NCI-H2227 (cell line): ENCODE results near the gene NUBPL.
"Not testable (repeated sequence)": the region's sequence is repeated elsewhere in the genome, so short reads cannot be mapped to it uniquely, and the experiment has no call there.

Experiments used
- DNase-seq: peaks from one replicate; lab custom pipeline; 2025; ENCODE audit not compliant: unreplicated experiment; lab: John Stamatoyannopoulos, UW

Gene NUBPL

DNA sequence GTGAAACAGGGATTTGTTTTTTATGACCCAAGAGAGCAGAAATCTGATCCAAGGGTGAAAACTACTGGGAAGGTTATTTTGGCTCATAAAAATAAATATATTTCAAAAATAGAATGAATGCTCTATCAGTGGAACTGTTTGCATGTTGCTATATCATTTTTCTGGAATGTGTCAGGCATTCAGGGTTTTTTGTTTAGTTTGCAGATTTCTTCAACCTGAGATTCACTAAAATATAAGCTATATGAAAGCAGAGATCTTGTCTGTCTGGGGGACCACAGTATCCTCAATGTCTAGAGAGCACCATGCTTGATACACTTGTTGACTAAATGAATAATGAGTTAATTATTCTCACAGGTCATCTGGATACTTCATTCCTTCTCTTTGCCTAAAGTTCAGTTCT is 165.1 kb downstream of the NUBPL start:
- DNase-seq = no peak

DNA sequence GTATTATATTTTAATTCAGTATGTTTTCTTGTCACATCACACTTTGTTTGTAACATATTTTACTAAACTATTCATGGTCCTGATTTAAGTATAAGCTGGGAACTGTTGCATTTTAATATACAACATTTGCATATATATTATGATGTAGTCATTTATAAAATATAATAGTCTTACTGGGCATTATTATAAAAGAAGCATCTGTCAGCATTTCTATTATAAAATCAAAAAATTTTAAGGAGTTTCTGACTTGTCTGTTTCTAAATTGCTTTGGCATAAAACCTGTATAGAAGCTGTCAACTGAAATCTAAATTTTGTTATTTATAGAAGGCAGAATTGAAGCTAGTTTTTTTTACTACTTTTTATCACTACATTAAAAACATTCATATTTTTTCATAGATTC is 166.6 kb downstream of the NUBPL start:
- DNase-seq = no peak

DNA sequence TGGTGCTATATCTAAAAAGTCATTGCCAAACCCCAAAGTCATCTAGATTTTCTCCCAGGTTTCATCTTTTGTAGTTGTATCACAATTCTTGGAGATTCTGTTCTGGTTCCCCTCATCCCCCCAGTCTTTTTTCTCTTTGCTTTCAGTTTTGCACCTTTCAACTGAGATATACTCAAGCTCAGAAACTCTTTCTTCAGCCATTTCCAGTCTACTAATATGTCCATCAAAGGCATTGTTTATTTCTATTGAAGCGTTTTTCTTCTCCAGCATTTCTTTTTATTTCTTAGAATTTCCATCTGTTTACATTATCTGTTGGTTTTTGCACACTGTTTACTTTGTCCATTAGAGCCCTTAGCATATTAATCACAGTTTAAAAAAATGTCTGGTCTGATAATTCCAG is 179.5 kb downstream of the NUBPL start:
- DNase-seq = no peak

DNA sequence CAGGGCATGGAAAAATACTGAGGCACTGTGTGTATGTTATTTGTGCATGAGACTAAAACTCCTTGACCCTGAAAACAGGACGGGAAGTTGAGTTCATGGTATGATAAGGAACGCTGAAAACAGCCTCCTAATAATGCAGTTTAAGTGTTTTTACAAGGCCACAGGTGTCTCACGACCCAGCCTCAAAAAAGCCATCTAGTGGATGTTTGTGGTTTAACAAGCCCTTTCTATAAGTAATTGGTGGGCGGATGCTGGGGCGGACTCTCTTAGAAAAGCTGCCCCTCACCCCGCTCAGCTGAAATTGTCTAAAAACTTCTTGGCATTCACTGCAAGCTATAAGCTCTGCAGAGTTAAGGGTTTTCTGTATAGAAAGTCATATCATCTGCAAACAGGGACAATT is 184.5 kb downstream of the NUBPL start:
- DNase-seq = no peak

DNA sequence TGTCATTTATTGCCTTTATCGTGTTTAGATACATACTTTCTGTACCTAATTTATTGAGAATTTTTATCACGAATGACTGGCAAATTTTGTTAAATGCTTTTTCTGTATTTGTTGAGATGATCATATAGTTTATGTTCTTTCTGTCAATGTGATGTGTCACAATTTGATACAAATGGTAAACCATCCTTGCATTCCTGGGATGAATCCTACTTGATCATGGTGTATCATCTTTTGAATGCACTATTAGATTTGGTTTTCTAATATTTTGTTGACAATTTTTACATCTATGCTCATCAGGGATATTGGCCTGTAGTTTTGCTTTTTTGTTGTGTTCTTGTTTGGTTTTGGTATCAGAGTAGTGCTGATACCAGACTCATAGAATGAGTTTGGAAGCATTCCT is 185.1 kb downstream of the NUBPL start:
- no peak for DNase-seq

DNA sequence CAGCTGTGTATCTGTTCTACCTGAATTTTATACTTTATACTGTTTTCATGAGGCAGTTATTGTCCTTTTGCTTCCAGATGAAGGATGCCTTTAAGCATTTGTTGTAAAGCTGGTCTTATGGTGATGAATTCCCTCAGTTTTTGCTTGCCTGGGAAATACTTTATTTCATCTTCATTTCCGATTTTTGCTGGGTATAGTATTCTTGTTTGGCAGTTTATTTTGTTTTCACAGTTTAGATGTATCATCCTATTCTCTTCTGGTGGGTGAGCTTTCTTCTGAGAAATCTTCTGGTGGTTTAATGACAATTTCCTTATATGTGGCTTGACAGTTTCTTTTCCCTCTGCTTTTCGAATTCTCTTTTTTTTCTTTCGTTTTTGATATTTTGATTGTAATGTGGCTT is 188.1 kb downstream of the NUBPL start:
- DNase-seq = no peak

DNA sequence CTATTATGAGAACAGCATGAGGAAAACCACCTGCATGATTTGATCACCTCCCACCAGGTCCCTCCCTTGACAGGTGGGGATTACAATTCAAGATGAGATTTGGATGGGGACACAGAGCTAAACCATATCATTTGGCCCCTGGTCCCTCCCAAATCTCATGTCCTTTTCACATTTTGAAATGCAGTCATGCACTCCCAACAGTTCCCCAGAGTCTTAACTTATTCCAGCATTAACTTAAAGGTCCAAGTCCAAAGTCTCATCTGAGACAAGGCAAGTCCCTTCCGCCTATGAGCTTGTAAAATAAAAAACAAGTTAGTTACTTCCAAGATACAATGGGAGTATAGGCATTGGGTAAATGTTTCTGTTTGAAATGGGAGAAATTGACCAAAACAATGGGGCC is 189.8 kb downstream of the NUBPL start:
- DNase-seq = not testable (repeated sequence)

DNA sequence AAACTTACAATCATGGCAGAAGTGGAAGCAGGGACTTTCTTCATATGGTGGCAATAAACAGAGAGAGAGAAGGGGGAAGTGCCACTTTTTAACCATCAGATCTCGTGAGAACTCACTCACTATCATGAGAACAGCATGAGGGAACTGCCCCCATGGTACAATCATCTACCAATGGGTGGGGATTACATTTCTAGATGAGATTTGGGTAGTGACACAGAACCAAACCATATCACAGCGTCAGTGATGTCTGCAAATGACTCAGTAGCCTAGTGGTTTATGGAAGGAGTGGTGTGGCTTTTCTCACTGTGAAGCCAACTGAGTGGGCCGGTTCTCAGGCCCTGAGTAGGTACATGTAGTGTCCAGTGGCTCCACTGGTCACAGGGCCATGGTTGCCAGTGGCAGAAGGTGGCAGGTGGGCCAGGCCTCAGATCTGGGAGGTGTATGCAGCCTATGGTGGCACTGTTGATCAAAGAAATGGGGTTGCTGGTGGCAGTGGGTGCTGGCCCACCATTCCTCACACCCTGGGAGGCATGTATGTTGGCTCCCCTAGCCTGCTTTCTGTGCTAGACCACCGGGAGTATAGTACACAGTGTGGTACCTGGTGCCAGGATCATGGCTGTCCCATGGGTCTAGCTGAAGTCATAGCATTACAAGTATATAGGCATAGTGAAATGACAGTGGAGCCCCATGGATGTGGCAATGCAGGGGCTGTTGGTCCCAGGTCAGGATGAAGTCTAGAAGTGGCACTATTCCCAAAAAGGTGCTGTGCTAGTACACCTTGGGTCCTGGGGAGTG is 191.9 kb downstream of the NUBPL start:
- no peak for DNase-seq

DNA sequence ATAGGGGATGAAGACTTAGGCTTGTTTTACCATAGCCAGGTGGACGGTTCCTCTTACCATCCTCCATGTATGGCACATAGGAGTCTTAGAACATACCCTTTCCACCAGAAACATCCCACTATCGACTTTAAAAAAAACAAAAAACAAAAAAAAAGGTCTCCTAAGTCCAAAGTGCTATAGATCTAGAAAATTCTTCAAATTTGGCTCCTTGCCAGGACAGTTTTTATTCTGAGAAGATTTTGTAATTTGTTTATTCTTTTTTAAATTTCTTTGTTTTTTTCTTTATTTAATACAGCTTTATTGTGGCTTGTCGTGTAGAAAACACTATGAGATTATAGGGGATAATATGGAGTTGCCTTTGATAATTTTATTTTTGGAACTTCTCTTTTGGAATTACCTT is 197.7 kb downstream of the NUBPL start:
- DNase-seq = no peak

DNA sequence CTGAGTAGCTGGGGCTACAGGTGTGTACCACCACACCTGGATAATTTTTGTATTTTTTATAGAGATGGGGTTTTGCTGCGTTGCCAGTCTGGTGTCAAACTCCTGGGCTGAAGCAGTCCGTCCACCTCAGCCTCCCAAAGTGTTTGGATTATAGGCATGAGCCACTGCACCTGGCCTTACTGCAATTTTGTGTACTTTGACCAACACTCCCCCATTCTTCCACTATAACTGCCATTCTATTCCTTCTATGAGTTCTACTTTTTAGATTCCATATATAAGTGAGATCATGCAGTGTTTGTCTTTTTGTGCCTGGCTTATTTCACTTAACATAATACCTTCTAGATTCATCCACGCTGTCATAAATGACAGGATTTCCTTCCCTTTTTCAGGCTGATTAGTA is 199.1 kb downstream of the NUBPL start:
- no peak for DNase-seq

DNA sequence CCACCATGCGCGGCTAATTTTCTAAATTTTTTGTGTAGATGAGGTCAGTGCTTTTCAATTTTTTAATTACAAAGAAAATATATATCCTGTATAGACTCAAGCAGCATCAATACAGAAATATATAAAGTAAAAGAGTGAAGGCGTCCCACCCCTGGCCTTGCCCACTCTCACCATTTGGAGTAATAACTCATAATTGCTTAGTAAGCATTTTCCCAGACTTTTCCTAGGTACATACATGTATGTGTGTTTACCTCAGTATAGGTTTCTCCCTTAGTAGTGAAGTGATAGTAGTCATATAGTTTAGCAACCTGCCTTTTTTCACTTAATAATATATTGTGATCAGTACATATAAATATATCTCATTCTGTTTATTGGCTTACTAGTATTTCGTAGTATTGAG is 200.1 kb downstream of the NUBPL start:
- DNase-seq = no peak

DNA sequence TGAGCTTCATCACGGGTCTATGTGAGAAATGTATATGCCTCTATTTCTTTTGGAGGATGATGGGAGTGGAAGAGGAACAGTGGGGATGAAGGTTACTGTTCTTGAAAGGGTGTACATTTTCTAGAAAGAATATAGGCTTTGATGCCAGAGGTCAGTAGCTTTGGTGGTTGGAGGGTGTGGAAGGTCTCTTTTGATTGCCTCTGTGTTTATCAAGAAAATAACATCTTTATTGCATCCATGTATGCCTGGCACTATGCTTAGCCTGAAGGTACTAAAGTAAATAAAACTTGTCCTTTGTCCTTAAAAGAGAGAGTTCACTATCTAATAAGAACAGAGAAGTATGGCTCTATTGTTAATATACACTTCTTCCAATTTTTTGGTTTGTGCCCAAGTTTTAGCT is 201.8 kb downstream of the NUBPL start:
- DNase-seq = no peak

DNA sequence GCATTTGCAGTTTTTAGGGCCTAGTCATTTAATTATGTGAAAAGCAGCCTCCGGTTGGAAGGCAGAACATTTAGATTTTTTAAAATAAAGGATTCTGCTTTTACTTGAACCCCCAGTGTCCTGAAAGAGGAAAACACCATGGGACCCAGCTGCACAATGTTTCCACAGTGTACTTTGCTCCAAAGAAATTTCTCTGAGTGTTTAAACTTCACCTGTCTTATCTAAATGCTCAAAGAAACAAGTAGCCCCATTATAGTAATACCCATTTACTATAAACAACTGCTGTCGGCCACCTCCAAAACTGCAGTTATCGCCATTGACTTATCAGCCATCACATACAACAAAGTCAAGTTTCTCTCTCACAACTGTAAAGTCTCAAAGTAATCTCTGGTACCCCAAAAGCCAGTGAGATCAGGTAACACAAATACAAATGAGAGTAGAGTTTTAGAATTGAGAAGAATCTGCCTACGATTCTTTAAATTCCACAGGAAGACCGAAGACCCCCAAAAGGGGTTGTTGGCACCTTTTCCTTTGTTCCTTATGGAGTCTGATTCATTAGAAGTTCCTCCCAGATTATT is 205.2 kb downstream of the NUBPL start:
- no peak for DNase-seq

DNA sequence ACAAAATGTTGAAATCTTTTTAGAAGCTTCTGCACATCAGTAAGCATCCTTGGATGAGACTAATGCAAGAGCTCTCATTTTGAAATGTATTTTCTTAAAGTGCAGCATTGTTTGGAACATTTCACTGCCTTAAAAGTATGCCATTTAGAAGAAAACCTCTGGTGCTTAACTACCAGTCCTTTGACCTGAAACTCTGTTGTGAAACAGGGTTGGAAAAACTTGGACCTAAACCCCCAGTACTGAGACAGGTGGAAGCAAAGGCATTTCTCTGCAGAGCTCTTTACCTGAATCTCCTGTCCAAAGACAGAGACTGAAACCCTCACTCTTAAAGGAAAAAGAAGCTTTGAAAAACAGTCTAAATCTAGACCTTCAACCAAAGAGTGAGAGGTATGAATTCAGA is 207.2 kb downstream of the NUBPL start:
- no peak for DNase-seq

DNA sequence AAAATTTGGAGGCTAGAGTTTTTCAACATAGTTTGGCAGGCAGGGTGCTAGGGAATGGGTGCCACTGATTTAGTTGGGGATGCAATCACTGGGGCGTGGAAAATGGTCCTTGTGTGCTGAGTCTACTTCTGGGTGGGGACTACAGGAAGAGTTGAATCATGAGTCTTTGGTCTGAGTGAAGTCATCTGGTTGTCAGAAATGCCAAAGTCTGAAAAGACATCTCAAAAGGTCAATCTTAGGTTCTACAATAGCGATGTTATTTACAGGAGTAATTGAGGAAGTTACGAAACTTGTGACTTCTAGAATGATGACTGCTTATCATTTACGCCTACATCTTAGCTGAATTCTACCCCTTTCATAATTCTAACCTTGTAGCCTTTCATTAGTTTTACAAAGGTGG is 209.1 kb downstream of the NUBPL start:
- no peak for DNase-seq

DNA sequence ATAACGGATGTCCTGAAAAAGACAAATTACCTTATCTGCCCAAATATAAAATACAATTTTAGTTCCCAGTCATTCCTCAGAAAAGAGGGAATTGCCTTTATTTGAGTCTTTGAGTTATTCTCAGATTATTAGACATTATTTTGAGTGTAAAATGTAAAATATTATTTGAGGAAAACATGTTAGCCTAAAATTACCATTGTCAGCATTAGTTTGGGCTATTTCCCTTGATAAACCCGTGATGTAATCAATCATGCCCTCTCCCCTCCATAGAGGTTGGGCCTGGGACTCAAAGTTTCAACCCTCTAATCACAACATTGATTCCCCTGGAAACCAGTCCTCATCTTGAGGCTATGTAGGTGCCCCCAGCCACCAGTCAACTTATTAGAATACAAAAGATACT is 213.4 kb downstream of the NUBPL start:
- no peak for DNase-seq

DNA sequence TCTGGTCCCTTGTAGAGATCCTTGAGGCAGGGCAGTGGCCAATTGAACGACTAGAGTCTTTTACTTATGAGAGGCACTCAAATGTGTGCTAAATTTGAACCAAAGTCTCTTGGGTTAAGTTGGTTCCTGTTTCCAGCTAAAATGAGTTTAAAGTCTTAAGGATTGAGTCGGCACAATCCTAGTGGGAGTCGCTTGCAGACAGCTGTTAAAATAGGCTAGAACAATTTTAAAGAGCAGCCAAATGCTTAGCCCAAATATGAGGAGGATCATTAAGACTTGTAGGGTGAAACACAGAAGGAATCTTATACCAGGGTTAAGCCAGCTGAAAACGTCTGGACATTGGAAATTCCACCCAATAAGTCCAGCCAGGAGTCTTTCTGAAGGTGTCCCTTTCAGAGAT is 216.1 kb downstream of the NUBPL start:
- DNase-seq = no peak

DNA sequence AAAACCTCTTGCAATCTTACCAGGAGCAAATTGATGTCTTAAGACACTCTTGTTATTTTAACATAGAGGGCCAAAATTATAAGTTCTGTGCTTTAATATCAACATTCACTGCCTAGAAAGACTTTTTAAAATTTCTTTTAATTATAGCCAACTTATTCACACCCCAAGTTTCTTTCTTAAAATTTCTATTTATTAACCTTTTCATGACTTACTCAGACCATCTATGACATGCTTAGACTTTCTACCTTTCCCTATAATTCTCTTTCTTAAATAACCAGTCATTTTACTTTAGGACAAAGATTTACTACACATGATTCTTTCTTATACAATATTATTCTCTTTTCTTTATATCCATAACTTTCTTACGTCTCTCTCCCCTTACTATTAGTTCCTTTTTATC is 220.4 kb downstream of the NUBPL start:
- no peak for DNase-seq

DNA sequence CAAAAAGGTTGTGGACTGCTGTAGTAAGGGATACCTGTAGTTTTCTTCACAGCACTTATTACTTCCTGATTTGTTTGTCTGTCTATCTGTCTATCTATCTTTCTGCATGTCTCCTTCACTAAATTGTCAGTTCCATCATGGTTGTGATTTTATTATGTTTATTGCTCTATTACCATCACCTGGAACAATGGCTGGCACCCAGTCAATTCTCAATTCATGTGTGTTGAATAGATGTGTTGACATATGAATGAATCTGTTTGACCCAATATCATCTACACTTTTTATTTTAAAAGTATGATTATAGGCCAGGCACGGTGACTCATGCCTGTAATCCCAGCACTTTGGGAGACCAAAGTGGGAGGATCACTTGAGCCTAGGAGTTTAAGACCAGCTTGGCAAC is 224.4 kb downstream of the NUBPL start:
- no peak for DNase-seq

DNA sequence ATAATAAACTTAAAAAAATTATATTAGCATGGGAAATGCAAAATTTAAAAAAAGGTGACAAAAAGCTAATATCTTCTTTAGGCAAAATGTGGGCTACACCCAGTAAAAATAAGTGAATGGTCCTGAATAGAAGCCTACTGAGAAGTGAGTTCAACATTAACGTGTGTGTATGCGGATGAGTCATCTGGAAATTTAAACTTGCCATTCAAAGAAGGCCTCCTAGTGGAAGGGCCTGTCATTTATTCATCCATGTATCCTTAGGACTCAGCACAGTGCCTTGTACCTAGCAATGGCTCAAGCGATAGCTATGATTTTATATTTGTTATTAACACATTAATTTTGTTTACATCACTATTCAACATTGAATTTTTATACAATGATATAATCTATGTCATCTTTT is 226.2 kb downstream of the NUBPL start:
- no peak for DNase-seq

DNA sequence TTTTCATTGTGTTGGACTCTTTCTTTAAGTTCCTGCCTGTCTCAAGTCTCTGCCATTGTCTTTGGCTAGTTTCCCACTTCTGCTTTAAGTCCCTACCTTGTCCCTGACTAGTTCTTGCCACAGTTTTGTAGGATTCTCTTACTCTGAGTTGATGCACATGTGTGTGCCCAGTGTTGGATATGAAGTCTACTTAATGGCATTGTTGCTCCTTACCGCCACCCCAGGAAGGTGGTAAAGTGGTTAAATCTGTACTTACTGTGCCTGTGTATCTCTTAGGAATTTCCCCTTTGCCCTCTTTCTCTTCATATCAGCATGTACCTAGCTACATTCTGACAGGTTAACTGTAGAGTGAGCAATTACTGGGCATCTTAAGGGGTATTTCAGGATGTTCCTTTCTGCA is 227.1 kb downstream of the NUBPL start:
- DNase-seq = no peak

DNA sequence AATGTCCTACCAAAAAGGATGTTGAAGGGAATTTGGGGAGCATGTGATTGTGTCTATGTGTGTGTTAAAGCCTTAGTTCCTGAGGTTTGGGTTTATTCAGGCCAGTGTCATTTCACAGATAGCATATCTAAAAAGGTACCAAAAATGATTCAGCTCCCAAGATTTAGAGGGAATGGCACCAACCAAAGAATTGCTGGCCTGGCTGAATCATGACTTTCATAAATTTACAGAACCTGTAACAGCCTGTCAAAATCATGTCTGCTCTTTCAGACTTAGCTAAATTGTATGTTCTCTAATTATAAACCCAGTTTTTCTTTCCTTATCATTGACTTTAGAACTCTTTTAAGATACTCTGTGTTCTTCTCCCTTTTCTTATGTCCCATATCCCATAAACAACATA is 231.5 kb downstream of the NUBPL start:
- DNase-seq = no peak

DNA sequence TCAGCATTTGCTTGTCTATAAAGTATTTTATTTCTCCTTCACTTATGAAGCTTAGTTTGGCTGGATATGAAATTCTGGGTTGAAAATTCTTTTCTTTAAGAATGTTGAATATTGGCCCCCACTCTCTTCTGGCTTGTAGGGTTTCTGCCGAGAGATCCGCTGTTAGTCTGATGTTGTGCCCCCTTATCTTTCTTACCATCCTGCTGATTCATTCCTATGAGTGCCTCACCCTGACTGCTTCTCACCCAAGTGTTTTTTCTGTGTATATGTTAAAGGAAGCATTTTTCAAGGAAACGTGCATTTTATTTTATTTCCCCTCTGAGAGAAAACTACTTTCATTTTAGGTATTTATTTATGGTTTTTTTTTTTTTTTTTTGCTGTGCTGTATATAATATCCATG is 236.7 kb downstream of the NUBPL start:
- not testable (repeated sequence) for DNase-seq
